HepG2 (cell line): ENCODE data around the gene CCL27. TPM values are rescaled to one million over a fixed set of nuclear protein-coding genes. Genes with fewer than 3 reads are reported as not detected.

Experiments
- ATAC-seq: fragments of 200-7000 bp; cut with Tn5 transposase; 3 replicates; pipeline ENCODE4 v1.9.1; 2020; ENCODE audit warnings: mild to moderate bottlenecking, moderate library complexity
- BruUV-seq: library from RNA; stranded (reverse); fragments of 400-500 nt; replicated peaks from 2 replicates; lab custom pipeline; 2021; lab: Mats Ljungman, UMichigan
- CTCF ChIA-PET: fragments of 300-600 bp; formaldehyde crosslinking; extraction: SDS; loops from one replicate; lab custom pipeline; 2021; ENCODE audit warnings: low total read pairs, inconsistent platforms, low intra/inter-chr PET ratio; lab: Yijun Ruan, JAX
- POLR2A ChIA-PET: fragments of 350-600 bp; sonication (Branson Sonifier 250); formaldehyde crosslinking; loops from one replicate; lab custom pipeline; 2020; ENCODE audit warnings: antibody characterized with exemption, inconsistent platforms; lab: Yijun Ruan, JAX
- DNase-seq: peaks from one replicate; pipeline ENCODE4 v3.0.0-alpha.2; 2015; ENCODE audit warnings: low spot score
- FAIRE-seq: peaks from 3 replicates; lab custom pipeline; 2011; peaks lifted over from hg19 to GRCh38; lab: Jason Lieb, UNC
- H2AFZ ChIP-seq: one replicate; pipeline ENCODE4 v1.6.1; 2011; ENCODE audit warnings: low read length, inconsistent platforms
- H3K27ac ChIP-seq: fragments of 300-600 bp; 3 replicates; pipeline ENCODE4 v1.8.0; 2011; ENCODE audit warnings: mixed run types, mild to moderate bottlenecking, mixed read lengths, low read length, inconsistent platforms; ENCODE audit not compliant: insufficient read depth; ENCODE audit errors: extremely low read length
- H3K27me3 ChIP-seq, 2 experiments: fragments of 200-600 bp in 1 of 2; 2 replicates in 1 of 2; 3 replicates in 1 of 2; pipeline versions ENCODE4 v1.6.0 to v1.8.0; 2011; ENCODE audit warnings: low read length in 2 of 2, mild to moderate bottlenecking in 2 of 2, moderate library complexity in 2 of 2, inconsistent platforms in 1 of 2; ENCODE audit not compliant: insufficient read depth in 2 of 2, control insufficient read depth in 1 of 2
- H3K36me3 ChIP-seq, 2 experiments: fragments of 200-600 bp in 1 of 2; replicated peaks in 1 of 2; 2 replicates in 1 of 2; 3 replicates in 1 of 2; pipeline versions ENCODE4 v1.5.1 to v1.8.0; 2011; ENCODE audit warnings: low read length in 2 of 2, inconsistent platforms in 1 of 2; ENCODE audit not compliant: insufficient read depth in 2 of 2, control insufficient read depth in 1 of 2
- H3K4me1 ChIP-seq: 2 replicates; pipeline ENCODE4 v1.5.1; 2012; ENCODE audit warnings: low read length, inconsistent platforms; ENCODE audit not compliant: insufficient read depth
- H3K4me2 ChIP-seq: 2 replicates; pipeline ENCODE4 v1.6.0; 2011; ENCODE audit warnings: low read depth, low read length, inconsistent platforms
- H3K4me3 ChIP-seq, 3 experiments: fragments of 200-600 bp in 1 of 3; sonication (generic), shearing (Covaris generic) in 1 of 3; replicated peaks in 1 of 3; 2 replicates each; pipeline ENCODE4 v1.5.1; 2011 to 2016; ENCODE audit warnings: low read length in 3 of 3, inconsistent platforms in 2 of 3, low read depth in 2 of 3, mild to moderate bottlenecking in 2 of 3, control low read depth in 1 of 3, mixed read lengths in 1 of 3; ENCODE audit not compliant: insufficient read depth in 1 of 3
- H3K79me2 ChIP-seq: one replicate; pipeline ENCODE4 v1.6.1; 2011; ENCODE audit warnings: low read length, inconsistent platforms; ENCODE audit not compliant: insufficient read depth
- H3K9ac ChIP-seq: 2 replicates; pipeline ENCODE4 v1.6.0; 2011; ENCODE audit warnings: mild to moderate bottlenecking, low read depth, low read length, inconsistent platforms; ENCODE audit not compliant: insufficient read depth
- H3K9me3 ChIP-seq: 2 replicates; pipeline ENCODE4 v1.5.1; 2012; ENCODE audit warnings: mild to moderate bottlenecking, low read length
- H4K20me1 ChIP-seq: 2 replicates; pipeline ENCODE4 v1.6.0; 2011; ENCODE audit warnings: inconsistent platforms, mild to moderate bottlenecking, low read length, moderate library complexity; ENCODE audit not compliant: insufficient read depth
- CHCHD3 ChIP-seq: sonication (generic); formaldehyde crosslinking; IDR thresholded peaks from 2 replicates; pipeline ENCODE4 v1.8.0; 2022; ENCODE audit warnings: mild to moderate bottlenecking, missing genetic modification reagents, moderate library complexity
- DPF2 ChIP-seq: sonication (generic); formaldehyde crosslinking; IDR thresholded peaks from 2 replicates; pipeline ENCODE4 v1.4.0; 2020; ENCODE audit warnings: mild to moderate bottlenecking, low read depth, missing genetic modification reagents, borderline replicate concordance
- GABPB1 ChIP-seq: IDR thresholded peaks from 2 replicates; pipeline ENCODE4 v1.6.1; 2016; ENCODE audit warnings: mild to moderate bottlenecking, missing genetic modification reagents, moderate library complexity, missing compliant biosample characterization
- POLR2G ChIP-seq: fragments of 200-400 bp; formaldehyde crosslinking; IDR thresholded peaks from 2 replicates; pipeline ENCODE4 v1.6.1; 2018; ENCODE audit warnings: mild to moderate bottlenecking, low read depth, low read length, moderate library complexity
- REPIN1 ChIP-seq: sonication (generic); formaldehyde crosslinking; IDR thresholded peaks from 2 replicates; pipeline ENCODE4 v1.8.0; 2022; ENCODE audit warnings: missing genetic modification reagents, low read depth, mild to moderate bottlenecking, borderline replicate concordance
- SMC3 ChIP-seq: IDR thresholded peaks from 2 replicates; pipeline ENCODE4 v1.6.1; 2011; ENCODE audit warnings: low read length, improper control_type of control experiment
- YEATS2 ChIP-seq: sonication (generic); formaldehyde crosslinking; IDR thresholded peaks from 2 replicates; pipeline ENCODE4 v1.4.0; 2020; ENCODE audit warnings: missing genetic modification reagents, borderline replicate concordance
- ZBTB38 ChIP-seq: sonication (generic); formaldehyde crosslinking; IDR thresholded peaks from 2 replicates; pipeline ENCODE4 v1.5.1; 2020; ENCODE audit warnings: mild to moderate bottlenecking, missing genetic modification reagents
- ZBTB40 ChIP-seq, 2 experiments: fragments of 450-650 bp in 1 of 2; sonication (generic) in 1 of 2; formaldehyde crosslinking in 1 of 2; IDR thresholded peaks; 2 replicates each; pipeline versions ENCODE4 v1.6.1 to v1.8.0; 2016 to 2022; ENCODE audit warnings: antibody characterized with exemption in 1 of 2, mild to moderate bottlenecking in 1 of 2, missing genetic modification reagents in 1 of 2
- ZFP36L1 ChIP-seq: sonication (generic); formaldehyde crosslinking; IDR thresholded peaks from 2 replicates; pipeline ENCODE4 v1.8.0; 2022; ENCODE audit warnings: mild to moderate bottlenecking, missing genetic modification reagents, moderate library complexity
- ZNF232 ChIP-seq: sonication (generic); formaldehyde crosslinking; IDR thresholded peaks from 2 replicates; pipeline ENCODE4 v1.4.0; 2020; ENCODE audit warnings: missing genetic modification reagents, borderline replicate concordance
- ZNF335 ChIP-seq: sonication (generic); formaldehyde crosslinking; IDR thresholded peaks from 2 replicates; pipeline ENCODE4 v1.4.0; 2020; ENCODE audit warnings: missing genetic modification reagents
- ZNF501 ChIP-seq: sonication (generic); formaldehyde crosslinking; IDR thresholded peaks from 2 replicates; pipeline ENCODE4 v1.5.1; 2020; ENCODE audit warnings: mild to moderate bottlenecking, moderate library complexity, missing genetic modification reagents
- ZNF563 ChIP-seq: sonication (generic); formaldehyde crosslinking; IDR thresholded peaks from 2 replicates; pipeline ENCODE4 v1.8.0; 2022; ENCODE audit warnings: mild to moderate bottlenecking, moderate library complexity, missing genetic modification reagents
- WGBS: methylation state at CpG from one replicate; pipeline ENCODE4 v1.1.6; 2017; ENCODE audit warnings: low lambda C conversion rate; 5-methylcytosine and 5-hydroxymethylcytosine counted together
- in situ Hi-C: cut with HindIII; loops from 2 replicates; pipeline ENCODE4 v1.10.0; 2017; ENCODE audit warnings: low pct_unique_long_range_greater_than_20kb; ENCODE audit not compliant: extremely low pct_ligation_motif_present
- intact Hi-C: fragments of 100-400 bp; cut with micrococcal nuclease; formaldehyde crosslinking; loops from one replicate; pipeline ENCODE4 v1.10.0; 2022; ENCODE audit not compliant: unreplicated experiment
- polyA plus RNA-seq, 8 experiments: library from polyadenylated mRNA; depleted of rRNA in 3 of 8; stranded (reverse) in 7 of 8; unstranded in 1 of 8; fragments of >200 nt; fragmentation: Illumina TruSeq in 4 of 8; extraction: Trizol in 4 of 8; gene quantifications; 2 replicates each; pipeline versions ENCODE4 v1.2.1 to v1.2.3, GENCODE V29; 2011 to 2016; ENCODE audit warnings: low read depth in 4 of 8, missing spikeins in 1 of 8, mixed read lengths in 1 of 8; ENCODE audit not compliant: insufficient read depth in 1 of 8
- total RNA-seq, 5 experiments: library from RNA; depleted of rRNA; stranded (reverse); fragments of >200 nt; fragmentation: Illumina TruSeq; extraction: Trizol; gene quantifications; 2 replicates each; pipeline ENCODE4 v1.2.3, GENCODE V29; 2016; ENCODE audit warnings: low read depth in 1 of 5

CCL27 gene
- total and polyA plus RNA-seq, 2 of the 13 experiments (the other 11 are each of a cell fraction or from before 2014, with no cell fraction given): not detected

GRCh38 chr9:34620061-34620994, 42.1 kb downstream of the CCL27 start, which contains the start of gene DCTN3:
Gene DCTN3 (minus strand): TSS chr9:34620495. CDS start chr9:34620464, 31 bp downstream.
- ChIA-PET POLR2A (interaction anchor here (0.6 to 1.9 kb wide), 8 partner anchors 9 to 45 kb away, joined by 3 to 14 read pairs (median 4); partner anchors contain the start of genes ARID3C, GALT, IL11RA and SIGMAR1), CTCF (no interaction called here)
- peak; percentile 98 for ATAC-seq
- H3K27ac ChIP-seq: no peak within 1 kb of the TSS
- H3K4me2 ChIP-seq: peak within 1 kb of the TSS; percentile 81
- H3K79me2 ChIP-seq: no peaks in the 10 kb centered on the region
- peak; percentile 98 for FAIRE-seq
- in situ Hi-C loops (no loop called here), intact Hi-C loops (loop anchor here (1.0 kb wide), 1 partner anchor 8 kb away; the partner anchor contains the start of gene RPP25L)
- peak within 1 kb of the TSS; percentile 89 to 93 (median 89) for H3K4me3 ChIP-seq
- peak within 1 kb of the TSS; percentile 75 for H3K9ac ChIP-seq
- peaks cover 17% of the 10 kb centered on the region for H3K4me1 ChIP-seq
- peaks cover 0 to 2% of the 10 kb centered on the region in 2 experiments; a peak in 2 of 5 replicates for H3K27me3 ChIP-seq
- peak; percentile 91 for DNase-seq
- H3K9me3 ChIP-seq: no peaks in the 10 kb centered on the region
- H2AFZ ChIP-seq: peak within 1 kb of the TSS; percentile 97
- H3K36me3 ChIP-seq: peaks cover 2 to 4% of the 10 kb centered on the region in 2 experiments; a peak in 2 of 5 replicates
- TSS peak; percentile 68 for BruUV-seq
- H4K20me1 ChIP-seq: no peaks in the 10 kb centered on the region
- WGBS: 14% methylated on average over 16 of the region's 43 CpGs
- TF ChIP-seq REPIN1 (CRISPR knock-in tag): no peak
- TF ChIP-seq SMC3: no peak
- no peak for TF ChIP-seq DPF2
- peak; percentile 72 for TF ChIP-seq ZBTB40 (IDR thresholded peaks at IDR 0.05)
- TF ChIP-seq ZBTB40 (CRISPR knock-in tag; IDR thresholded peaks at IDR 0.05): no peak
- peak; percentile 96 for TF ChIP-seq GABPB1
- peak; percentile 26; the same call in 1 of the 2 replicates for TF ChIP-seq ZBTB38
- no peak for TF ChIP-seq CHCHD3 (CRISPR knock-in tag)
- TF ChIP-seq YEATS2: peak; percentile 74; the same call in 1 of the 2 replicates
- TF ChIP-seq ZNF501 (CRISPR knock-in tag): peak; percentile 53
- TF ChIP-seq ZNF335 (CRISPR knock-in tag): peak; percentile 34; the same call in 1 of the 2 replicates
- no peak for TF ChIP-seq ZNF563 (CRISPR knock-in tag)
- peak; percentile 66 for TF ChIP-seq POLR2G
- peak; percentile 70; the same call in 1 of the 2 replicates for TF ChIP-seq ZNF232 (CRISPR knock-in tag)
- TF ChIP-seq ZFP36L1 (CRISPR knock-in tag): no peak
